Stimulated activated CD4-positive, alpha-beta T cell treated with anti-CD3 and anti-CD28 coated beads, Interleukin-15, amount 100 ng/mL, for 1 hour (primary cell): ENCODE measurements around the gene MIEN1.
"Not testable (repeated sequence)": the region's sequence is repeated elsewhere in the genome, so short reads cannot be mapped to it uniquely, and the experiment has no call there.

Experiments
- DNase-seq, 2 donors: peaks; one replicate each; pipeline ENCODE4 v3.0.0-alpha.2; 2020; ENCODE audit warnings: low read depth in 1 of 2, low spot score in 1 of 2

The MIEN1 gene

DNA sequence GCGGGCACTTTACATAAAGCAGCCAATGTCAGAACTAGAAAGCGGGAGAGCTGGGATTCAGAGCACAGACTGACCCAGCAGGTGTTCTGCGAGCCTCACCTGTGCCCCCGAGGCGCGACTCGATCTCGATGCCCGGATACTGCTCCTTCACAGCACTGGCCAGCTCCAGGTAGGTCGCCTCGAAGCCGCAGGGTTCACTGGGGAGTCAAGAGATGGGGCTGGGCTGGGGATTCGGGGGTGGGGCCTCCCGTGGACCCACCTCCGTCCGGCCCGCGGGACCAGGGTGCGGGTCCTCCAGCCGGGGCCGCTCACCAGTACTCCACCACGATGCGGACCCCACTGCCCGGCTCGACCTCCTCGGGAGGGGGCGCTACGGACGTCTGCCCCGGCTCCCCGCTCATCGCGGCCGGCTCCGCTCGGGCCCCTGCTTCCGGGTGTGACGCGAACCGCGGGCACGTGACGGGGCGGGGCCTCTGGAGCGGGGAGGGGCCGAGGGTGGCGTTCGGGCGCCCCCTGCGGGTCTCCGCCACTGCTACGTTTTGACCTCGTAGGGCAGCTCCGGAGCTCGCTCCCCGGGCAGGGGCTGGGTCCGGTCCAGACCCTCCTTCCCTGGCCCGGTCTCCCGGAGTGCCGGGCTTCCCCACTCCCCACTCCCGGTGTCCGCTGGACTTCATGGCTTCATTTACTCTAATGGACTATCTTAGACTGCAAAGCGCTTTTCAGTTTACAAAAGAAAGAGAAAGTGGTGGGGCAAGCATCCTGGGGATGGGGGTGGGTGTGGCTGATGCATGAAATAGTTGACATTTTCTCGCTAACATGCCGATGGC, at the start of gene MIEN1:
Gene MIEN1, minus strand, starts transcription at position 438 of the 827 bp plus-strand sequence. Its CDS starts 37 bp downstream, at position 401.
- peak; percentile 94 to 95 for DNase-seq

GRCh38 chr17:39777534-39778365, 47.4 kb upstream of the MIEN1 start:
- DNase-seq: no peak

DNA sequence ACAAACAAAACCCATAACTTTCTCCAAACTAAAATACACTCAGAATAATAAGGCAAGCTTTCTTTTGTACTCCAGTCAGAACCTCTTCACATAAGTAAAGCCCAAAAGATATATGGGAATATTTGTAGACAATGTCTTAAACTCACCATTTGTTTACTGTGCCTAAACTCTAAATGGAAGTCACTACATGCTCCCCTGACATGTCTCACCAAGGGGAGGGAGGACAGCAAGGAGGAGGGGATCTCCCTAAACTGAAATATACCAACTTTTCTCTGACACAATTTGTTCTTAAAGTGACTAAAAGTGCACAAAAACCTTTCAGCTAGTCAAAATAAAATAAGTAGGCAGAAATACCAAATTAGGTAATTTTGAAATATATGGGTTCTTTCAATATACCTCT, 45.9 kb upstream of the MIEN1 start:
- DNase-seq: no peak

DNA sequence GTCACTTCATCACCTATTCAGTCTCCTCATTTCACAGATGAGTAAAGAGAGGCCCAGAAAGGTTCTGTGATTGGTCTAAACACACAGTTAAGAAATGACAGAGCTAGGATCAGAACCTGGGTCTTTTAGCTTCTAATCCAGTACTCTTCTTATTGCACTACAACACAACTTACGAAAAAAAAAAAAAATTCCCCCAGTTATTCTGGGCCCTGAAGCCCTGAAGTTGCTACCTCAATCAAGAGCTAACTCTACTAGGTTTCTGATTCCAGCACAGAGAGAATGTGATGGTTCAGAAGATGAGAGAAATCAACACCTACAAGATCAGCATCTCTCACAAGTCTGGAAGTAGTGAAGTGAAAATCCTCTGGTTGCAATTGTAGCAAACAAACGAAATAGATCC, 44.7 kb upstream of the MIEN1 start:
- no peak for DNase-seq

- no peak for DNase-seq
Observed at GRCh38 chr17:39774047-39774446, 43.7 kb upstream of the MIEN1 start.

DNA sequence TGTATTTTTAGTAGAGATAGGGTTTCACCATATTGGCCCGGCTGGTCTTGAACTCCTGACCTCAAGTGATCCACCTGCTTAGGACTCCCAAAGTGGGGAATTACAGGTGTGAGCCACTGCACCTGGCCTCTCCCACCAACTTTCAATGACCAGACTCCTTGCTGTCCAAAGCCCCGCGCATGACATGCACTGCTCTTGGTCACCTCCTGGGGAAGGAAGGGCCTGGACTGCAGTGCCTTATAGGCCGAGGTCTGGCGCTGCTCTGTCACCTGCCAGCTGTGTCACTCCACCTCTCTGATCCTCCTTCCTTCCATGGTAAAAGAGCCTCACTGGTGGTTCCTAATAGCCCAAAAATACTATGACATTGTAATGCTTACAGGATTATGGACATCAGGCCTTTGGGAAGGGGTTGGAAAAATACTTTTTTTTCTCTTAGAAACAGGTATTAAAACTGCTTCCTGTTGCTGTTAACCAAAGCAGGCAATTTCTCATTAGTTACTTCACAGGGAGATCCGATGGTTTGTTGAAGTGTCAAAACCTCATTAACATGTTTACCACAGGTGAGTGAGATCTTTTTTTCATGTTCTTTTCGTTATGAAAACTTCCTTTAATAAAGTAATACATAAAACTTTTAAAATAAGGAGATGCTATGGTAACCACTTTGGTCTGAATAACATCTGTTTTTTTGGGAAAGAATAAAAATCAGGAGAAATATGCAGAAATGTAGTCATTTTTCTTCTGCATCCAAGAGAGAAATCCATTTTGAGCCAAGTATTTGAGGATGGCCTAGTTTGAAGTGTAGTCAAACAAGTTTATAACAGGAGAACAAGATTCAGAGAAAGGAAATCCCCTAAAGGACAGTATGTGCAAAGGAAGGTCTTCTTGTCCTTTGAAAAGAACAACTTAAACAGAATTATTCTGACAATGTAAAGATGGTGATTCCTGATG, 42.9 kb upstream of the MIEN1 start:
- no peak for DNase-seq

GRCh38 chr17:39772415-39772814, 42.1 kb upstream of the MIEN1 start:
- no peak for DNase-seq

DNA sequence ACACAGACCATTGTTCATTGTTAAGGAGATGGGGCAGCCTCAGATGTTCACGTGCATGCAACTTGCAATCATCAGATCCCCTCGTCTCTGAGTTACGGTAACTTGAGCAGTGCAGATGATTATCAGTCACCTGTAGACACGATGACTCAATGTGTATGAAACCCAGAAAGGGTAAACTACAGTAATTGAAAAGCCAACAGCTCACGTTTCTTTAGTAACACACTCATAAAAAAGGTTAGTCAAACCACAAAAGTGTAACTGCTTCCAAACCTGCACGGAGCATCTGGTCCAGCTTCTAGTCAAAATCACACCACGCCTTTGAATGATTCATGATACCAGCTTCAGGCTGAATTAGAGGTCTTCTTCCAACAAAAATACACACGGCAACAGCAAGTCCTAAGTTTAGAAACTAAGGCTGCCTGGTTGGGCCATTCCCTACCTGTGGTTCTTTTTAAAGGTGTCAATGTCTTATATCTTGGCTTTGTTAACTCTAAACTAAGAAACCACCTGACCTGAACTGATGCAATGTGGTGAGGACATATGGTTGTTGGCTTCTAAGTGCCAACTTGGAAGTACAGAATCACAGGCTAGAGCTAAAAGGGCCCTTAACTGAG, 39.7 kb upstream of the MIEN1 start:
- peak in 1 of 2 donors; percentile 34 for DNase-seq

- no peak for DNase-seq
Observed at GRCh38 chr17:39767147-39767546, 36.8 kb upstream of the MIEN1 start.

DNA sequence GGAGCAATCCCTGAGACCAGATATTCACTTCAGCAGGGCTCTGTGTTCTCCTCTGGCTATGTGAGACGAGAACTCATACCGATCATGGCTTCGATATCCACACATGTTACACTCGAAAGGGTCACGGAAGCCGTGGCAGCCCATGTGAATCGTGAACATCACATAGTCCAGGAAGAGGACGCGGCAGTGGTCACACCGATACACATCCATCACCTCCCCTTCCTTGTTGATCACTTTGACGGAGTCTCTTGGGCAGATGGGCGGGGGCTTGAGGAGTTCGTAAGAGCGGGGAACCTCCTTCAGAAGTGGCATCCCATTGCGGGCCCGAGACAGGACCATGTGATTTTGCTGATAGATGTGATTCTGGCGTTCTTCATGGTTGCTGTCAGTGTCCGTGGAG, 35.4 kb upstream of the MIEN1 start:
- no peak for DNase-seq

DNA sequence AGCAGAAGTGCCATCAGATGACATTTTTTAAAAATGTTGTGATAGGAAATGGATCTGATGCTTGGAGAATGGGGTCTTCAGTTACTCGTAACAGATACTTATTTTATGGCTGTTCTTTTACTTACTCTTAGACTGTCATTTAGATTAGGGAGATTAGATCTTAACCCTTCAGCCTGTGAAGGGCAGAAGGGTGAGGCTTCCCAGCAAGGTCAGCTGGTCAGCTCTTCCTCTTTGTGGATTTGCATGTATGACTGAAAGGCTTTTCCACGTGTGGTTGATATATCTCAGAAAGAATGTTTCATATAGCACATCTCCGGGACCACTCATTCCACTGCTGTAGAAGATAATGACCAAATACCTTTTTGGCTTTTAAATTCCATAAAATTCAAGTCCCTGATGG, 34.8 kb upstream of the MIEN1 start:
- no peak for DNase-seq

- not testable (repeated sequence) for DNase-seq
Observed at GRCh38 chr17:39764171-39764570, 33.8 kb upstream of the MIEN1 start.

DNA sequence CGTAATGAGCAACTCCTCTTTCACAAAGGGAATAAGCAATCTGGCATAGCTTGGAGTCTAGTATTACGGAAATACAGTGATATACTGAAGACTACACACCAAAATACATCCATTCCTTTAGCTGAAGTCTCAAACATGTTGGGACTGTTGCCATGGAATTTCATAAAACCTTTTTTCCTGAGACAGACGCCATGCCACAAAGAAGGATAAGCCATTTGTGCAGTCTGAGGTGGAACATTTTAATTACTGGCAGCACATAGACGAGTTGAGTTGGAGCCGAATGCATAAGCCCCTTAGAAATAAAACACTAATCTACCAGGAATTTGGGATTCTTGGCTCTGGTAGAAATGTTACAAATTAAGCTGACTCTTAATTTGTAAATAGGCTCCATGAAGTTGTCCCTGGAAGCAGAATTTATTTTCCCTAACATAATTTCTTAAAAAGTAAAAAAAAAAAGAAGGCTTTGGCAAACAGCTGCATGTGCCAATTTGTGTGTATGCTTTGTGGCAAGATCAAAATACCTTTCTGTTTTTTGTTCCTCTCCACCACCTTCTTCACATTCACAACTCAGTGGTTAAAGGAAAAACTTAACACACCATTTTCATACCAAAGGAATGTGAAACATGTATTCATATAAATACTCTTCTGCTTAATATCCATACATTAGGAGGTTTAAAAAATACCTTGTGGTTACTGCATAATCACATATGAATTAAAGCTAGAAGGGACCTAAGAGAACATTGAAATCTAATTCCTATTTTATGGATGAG, 32.9 kb upstream of the MIEN1 start:
- no peak for DNase-seq

DNA sequence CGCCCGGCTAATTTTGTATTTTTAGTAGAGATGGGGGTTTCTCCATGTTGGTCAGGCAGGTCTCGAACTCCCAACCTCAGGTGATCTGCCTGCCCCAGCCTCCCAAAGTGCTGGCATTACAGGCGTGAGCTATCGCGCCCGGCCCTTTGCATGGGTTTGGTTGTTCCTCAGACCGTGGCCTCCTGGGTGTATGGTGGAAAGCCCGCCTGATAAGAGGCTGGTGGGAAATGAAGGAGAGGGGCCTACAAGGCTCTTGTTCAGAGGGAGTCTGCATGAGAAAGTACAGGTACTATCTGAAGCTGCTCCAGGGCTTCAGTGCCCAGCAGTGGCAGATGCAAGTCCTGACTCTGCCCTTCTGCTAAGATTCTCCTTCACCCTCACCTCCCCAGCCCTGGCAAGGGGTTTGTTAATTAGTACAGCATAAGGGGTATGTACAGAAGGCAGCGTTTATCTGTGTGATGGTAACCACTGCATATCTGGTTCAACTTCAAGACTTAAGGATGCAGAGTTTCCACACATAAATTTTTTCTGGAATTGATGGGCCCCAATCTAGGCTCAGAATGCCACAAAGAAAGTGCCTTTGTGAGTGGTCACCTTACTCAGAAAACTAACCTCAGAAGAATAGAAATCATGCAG, 31.6 kb upstream of the MIEN1 start:
- DNase-seq: no peak

- no peak for DNase-seq
Observed at GRCh38 chr17:39759204-39759603, 28.9 kb upstream of the MIEN1 start.

DNA sequence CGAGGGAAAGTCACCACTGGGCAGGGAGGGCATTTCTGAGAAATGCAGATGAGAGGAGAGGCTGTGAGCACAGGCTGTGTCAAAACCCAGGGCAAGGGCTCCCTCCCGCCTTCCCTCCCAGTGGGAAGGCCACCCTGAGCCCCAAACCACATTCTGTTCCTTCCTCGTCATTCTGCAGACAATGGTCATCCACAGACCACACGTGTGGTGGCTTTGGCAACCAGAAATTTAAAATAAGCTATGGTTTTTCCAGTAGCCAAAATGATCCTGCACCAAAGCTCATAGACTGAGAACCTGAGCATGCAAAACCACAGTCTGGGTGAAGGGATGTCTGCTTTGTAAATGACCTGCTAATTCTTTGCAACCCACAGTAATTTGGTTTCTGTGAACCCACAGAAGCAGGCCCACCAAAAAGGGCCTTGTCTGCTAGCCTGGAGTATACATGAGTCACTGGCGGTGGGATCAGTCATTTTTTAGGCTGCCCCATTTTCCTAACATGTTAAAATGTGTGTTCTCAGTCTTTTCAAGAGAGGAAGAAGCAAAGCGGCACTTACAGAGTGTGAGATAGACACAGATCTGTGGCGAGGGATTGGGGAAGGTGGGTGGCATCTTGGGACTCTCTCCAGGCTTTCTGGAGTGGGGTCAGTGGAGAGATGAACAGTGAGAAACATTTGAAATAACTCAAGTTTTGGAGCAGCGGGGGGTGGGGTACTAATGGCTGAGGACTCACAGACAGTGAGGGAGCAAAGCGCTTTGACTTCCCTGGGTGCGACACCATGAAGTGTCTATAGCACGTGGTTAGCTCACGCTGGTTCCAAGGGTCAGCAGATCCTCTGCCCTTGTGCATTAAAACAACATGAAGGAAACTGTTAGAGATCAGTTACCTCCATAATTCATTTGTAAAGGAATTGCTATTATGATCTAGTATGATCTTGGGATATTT, 27.9 kb upstream of the MIEN1 start:
- peak in 1 of 2 donors; percentile 27 for DNase-seq

DNA sequence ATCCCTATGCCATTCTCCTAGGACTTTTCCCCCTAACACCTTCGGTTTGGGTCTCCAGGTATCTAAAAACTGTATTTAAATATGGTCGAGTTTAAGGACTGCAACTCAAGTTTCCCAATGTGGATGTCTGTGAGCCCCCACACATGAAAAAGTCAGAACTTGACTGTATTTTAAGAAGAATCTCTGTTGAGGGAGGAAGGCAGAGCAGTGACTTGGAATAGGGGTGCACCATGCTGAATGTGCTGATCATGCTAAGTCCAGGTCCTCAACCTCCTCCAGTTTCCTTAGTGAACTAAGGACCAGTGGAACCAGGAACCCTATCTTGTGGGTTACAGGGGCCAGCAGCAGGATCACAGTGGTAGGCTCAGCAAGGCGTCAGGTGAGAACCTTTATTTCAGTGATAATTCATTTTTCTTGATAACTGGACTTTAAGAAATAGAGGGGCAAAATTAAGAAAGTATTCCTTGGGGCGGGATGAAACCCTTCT, 26.9 kb upstream of the MIEN1 start:
- no peak for DNase-seq

DNA sequence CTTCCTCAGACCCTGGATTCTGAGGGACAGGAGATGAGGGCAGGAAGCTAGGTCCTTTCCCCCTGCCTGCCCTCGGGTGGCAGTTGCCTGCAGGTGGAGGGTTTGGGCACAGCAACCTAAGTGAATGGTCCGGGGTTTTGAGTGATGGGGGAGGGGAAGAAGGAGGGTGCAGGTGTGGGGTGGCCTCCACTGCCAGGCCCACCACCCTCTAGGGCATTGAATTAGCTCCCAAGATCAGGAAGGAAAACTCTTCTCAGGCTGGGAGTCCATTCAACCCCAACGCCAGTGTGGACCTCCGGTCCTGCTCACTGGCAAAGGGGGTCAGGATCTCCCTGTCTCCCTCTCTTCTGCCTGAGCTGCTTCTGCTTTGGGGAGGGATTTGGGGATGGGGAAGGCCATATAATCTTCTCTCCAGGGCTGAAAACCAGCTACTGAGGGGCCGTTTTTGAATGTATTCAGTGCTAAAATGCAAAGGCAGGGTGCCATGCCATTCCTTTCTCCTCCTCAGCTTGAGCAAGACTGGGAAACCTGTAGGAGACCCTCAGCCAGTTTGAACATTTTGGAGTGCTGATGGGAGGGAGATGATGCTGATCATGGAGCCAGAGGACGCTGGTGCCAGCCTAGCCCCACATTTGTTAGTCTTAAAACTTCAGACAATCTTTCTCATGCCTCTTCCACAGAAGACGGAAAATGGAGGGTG, 26.2 kb upstream of the MIEN1 start:
- no peak for DNase-seq
